HEK293 (cell line): ENCODE results near the gene NLRP1.

Source experiments
- AEBP2 ChIP-seq: fragments of 450-650 bp; formaldehyde crosslinking; IDR thresholded peaks from 2 replicates; pipeline ENCODE4 v1.5.1; 2016; ENCODE audit warnings: missing biosample characterization, missing genetic modification characterization, borderline replicate concordance
- EGR2 ChIP-seq: fragments of 450-650 bp; formaldehyde crosslinking; IDR thresholded peaks from 2 replicates; pipeline ENCODE4 v1.5.1; 2016; ENCODE audit warnings: low read depth, missing biosample characterization, missing genetic modification characterization
- GLIS1 ChIP-seq: fragments of 450-650 bp; formaldehyde crosslinking; IDR thresholded peaks from 2 replicates; pipeline ENCODE4 v1.5.1; 2016; ENCODE audit warnings: missing biosample characterization, missing genetic modification characterization
- INSM2 ChIP-seq: fragments of 450-650 bp; formaldehyde crosslinking; IDR thresholded peaks from 2 replicates; pipeline ENCODE4 v1.5.1; 2016; ENCODE audit warnings: missing biosample characterization, missing genetic modification characterization
- KLF10 ChIP-seq: fragments of 450-650 bp; IDR thresholded peaks from 2 replicates; pipeline ENCODE4 v1.5.1; 2018; ENCODE audit warnings: missing biosample characterization, mild to moderate bottlenecking, missing genetic modification characterization
- MYNN ChIP-seq: fragments of 450-650 bp; formaldehyde crosslinking; IDR thresholded peaks from 2 replicates; pipeline ENCODE4 v1.5.1; 2016; ENCODE audit warnings: missing biosample characterization, missing genetic modification characterization, borderline replicate concordance
- OSR2 ChIP-seq: fragments of 450-650 bp; formaldehyde crosslinking; IDR thresholded peaks from 2 replicates; pipeline ENCODE4 v1.5.1; 2016; ENCODE audit warnings: missing biosample characterization, missing genetic modification characterization
- PRDM1 ChIP-seq: fragments of 450-650 bp; formaldehyde crosslinking; IDR thresholded peaks from 2 replicates; pipeline ENCODE4; 2016; ENCODE audit warnings: missing biosample characterization, missing genetic modification characterization
- SETDB1 ChIP-seq: IDR thresholded peaks from one replicate; pipeline ENCODE4 v1.6.1; 2017; ENCODE audit warnings: mild to moderate bottlenecking, low read length, moderate library complexity, mixed read lengths; ENCODE audit not compliant: insufficient read length
- WT1 ChIP-seq: fragments of 450-650 bp; formaldehyde crosslinking; IDR thresholded peaks from 2 replicates; pipeline ENCODE4 v1.5.1; 2016; ENCODE audit warnings: missing biosample characterization, missing genetic modification characterization
- ZBTB10 ChIP-seq: fragments of 450-650 bp; formaldehyde crosslinking; IDR thresholded peaks from 2 replicates; pipeline ENCODE4 v1.5.1; 2016; ENCODE audit warnings: missing biosample characterization, missing genetic modification characterization
- ZEB2 ChIP-seq: fragments of 450-650 bp; formaldehyde crosslinking; IDR thresholded peaks from 2 replicates; pipeline ENCODE4 v1.5.1; 2016; ENCODE audit warnings: missing biosample characterization, missing genetic modification characterization
- ZFHX2 ChIP-seq: fragments of 450-650 bp; formaldehyde crosslinking; conservative IDR thresholded peaks from 2 replicates; pipeline ENCODE4 v1.5.1; 2016; ENCODE audit warnings: missing biosample characterization, missing genetic modification characterization
- ZFP3 ChIP-seq: fragments of 450-650 bp; formaldehyde crosslinking; IDR thresholded peaks from 2 replicates; pipeline ENCODE4 v1.5.1; 2016; ENCODE audit warnings: low read depth, missing biosample characterization, missing genetic modification characterization
- ZNF214 ChIP-seq: fragments of 450-650 bp; formaldehyde crosslinking; IDR thresholded peaks from 2 replicates; pipeline ENCODE4 v1.5.1; 2017; ENCODE audit warnings: missing biosample characterization, mild to moderate bottlenecking, missing genetic modification characterization, borderline replicate concordance
- ZNF26 ChIP-seq: fragments of 450-650 bp; formaldehyde crosslinking; IDR thresholded peaks from 2 replicates; pipeline ENCODE4 v1.5.1; 2016; ENCODE audit warnings: missing biosample characterization, missing genetic modification characterization
- ZNF280C ChIP-seq: fragments of 450-650 bp; formaldehyde crosslinking; IDR thresholded peaks from 2 replicates; pipeline ENCODE4 v1.5.1; 2016; ENCODE audit warnings: missing biosample characterization, missing genetic modification characterization
- ZNF585B ChIP-seq: fragments of 450-650 bp; formaldehyde crosslinking; IDR thresholded peaks from 2 replicates; pipeline ENCODE4 v1.5.1; 2016; ENCODE audit warnings: missing biosample characterization, missing genetic modification characterization
- ZNF830 ChIP-seq: fragments of 450-650 bp; IDR thresholded peaks from 2 replicates; pipeline ENCODE4 v1.5.0; 2018; ENCODE audit warnings: missing biosample characterization, missing genetic modification characterization, low read depth, mild to moderate bottlenecking, moderate library complexity
- TF ChIP-seq, protein P1 (sequence below): fragments of 450-650 bp; formaldehyde crosslinking; IDR thresholded peaks from 2 replicates; pipeline ENCODE4 v1.5.1; 2016; ENCODE audit warnings: missing biosample characterization, missing genetic modification characterization
- TF ChIP-seq, protein P2 (sequence below): fragments of 450-650 bp; formaldehyde crosslinking; IDR thresholded peaks from 2 replicates; pipeline ENCODE4 v1.5.1; 2016; ENCODE audit warnings: missing biosample characterization, missing genetic modification characterization

Gene NLRP1

DNA sequence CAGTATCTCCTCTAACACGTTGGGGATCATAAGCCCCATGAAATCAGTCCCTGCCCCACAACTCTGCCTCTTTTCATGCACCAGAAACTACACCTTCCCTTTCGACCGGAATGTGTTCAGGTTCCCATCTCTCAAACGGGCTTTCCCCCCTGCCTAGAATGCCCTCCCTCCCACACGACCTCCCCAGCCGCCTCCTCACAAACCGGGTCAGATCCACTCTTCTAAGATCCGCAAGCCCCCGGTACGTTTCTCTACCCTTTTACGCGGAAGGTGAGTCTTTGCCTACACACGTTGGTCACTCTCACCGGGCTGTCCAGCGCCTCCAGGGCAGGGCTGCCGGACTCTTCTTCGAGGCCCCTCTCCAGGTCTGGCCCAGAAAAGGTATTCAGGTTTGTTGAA lies 116.2 kb downstream of the NLRP1 start (continued):
- TF ChIP-seq INSM2 (tag by site-specific recombination) (no peak), EGR2 (peak; percentile 51; the same call in 1 of the 2 replicates), ZFP3 (tag by site-specific recombination) (no peak), GLIS1 (tag by site-specific recombination) (peak; percentile 91), ZFHX2 (peak; percentile 77), ZNF26 (no peak), MYNN (tag by site-specific recombination) (no peak), ZEB2 (tag by site-specific recombination) (no peak), ZBTB10 (tag by site-specific recombination) (no peak), WT1 (no peak), SETDB1 (no peak), KLF10 (tag by site-specific recombination) (no peak), ZNF280C (tag by site-specific recombination) (no peak), OSR2 (tag by site-specific recombination) (no peak), ZNF585B (no peak), ZNF830 (tag by site-specific recombination) (no peak), AEBP2 (no peak), PRDM1 (tag by site-specific recombination) (peak; percentile 86), ZNF214 (tag by site-specific recombination) (no peak)
- TF ChIP-seq, protein P1, sequence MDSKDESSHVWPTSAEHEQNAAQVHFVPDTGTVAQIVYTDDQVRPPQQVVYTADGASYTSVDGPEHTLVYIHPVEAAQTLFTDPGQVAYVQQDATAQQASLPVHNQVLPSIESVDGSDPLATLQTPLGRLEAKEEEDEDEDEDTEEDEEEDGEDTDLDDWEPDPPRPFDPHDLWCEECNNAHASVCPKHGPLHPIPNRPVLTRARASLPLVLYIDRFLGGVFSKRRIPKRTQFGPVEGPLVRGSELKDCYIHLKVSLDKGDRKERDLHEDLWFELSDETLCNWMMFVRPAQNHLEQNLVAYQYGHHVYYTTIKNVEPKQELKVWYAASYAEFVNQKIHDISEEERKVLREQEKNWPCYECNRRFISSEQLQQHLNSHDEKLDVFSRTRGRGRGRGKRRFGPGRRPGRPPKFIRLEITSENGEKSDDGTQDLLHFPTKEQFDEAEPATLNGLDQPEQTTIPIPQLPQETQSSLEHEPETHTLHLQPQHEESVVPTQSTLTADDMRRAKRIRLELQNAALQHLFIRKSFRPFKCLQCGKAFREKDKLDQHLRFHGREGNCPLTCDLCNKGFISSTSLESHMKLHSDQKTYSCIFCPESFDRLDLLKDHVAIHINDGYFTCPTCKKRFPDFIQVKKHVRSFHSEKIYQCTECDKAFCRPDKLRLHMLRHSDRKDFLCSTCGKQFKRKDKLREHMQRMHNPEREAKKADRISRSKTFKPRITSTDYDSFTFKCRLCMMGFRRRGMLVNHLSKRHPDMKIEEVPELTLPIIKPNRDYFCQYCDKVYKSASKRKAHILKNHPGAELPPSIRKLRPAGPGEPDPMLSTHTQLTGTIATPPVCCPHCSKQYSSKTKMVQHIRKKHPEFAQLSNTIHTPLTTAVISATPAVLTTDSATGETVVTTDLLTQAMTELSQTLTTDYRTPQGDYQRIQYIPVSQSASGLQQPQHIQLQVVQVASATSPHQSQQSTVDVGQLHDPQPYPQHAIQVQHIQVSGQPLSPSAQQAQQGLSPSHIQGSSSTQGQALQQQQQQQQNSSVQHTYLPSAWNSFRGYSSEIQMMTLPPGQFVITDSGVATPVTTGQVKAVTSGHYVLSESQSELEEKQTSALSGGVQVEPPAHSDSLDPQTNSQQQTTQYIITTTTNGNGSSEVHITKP (tag by site-specific recombination): no peak
- TF ChIP-seq, protein P2, sequence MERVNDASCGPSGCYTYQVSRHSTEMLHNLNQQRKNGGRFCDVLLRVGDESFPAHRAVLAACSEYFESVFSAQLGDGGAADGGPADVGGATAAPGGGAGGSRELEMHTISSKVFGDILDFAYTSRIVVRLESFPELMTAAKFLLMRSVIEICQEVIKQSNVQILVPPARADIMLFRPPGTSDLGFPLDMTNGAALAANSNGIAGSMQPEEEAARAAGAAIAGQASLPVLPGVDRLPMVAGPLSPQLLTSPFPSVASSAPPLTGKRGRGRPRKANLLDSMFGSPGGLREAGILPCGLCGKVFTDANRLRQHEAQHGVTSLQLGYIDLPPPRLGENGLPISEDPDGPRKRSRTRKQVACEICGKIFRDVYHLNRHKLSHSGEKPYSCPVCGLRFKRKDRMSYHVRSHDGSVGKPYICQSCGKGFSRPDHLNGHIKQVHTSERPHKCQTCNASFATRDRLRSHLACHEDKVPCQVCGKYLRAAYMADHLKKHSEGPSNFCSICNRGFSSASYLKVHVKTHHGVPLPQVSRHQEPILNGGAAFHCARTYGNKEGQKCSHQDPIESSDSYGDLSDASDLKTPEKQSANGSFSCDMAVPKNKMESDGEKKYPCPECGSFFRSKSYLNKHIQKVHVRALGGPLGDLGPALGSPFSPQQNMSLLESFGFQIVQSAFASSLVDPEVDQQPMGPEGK (tag by site-specific recombination): peak; percentile 8; the same call in 1 of the 2 replicates
